ENCODE results near the gene TCEAL6.
"Not testable (repeated sequence)": the region's sequence is repeated elsewhere in the genome, so short reads cannot be mapped to it uniquely, and the experiment has no call there.

TCEAL6 gene

DNA sequence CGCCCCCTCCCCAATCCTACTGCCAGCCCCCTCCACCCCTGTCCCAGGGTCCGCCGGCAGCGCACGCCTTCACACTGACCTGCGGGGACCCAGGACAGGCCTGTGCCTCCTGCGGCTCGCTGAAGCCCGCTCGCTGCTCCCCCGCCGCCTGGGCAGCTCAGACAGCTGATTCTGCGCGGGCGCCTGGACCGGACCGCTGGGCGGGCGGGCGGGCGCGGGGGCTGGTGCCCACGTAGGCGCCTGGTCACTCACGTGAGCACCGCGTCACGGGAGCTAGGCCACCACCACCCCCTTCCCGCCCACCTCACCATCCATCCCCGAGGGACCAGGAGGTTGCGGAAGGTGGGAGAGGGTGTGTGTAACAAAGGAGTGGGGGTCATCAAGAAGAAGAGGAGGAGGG lies at the start of gene TCEAL6:
TSS of gene TCEAL6 (minus strand) at position 208 of the 400 bp plus-strand sequence.
- not testable (repeated sequence) for DNase-seq (ENCODE audit: low spot score)

DNA sequence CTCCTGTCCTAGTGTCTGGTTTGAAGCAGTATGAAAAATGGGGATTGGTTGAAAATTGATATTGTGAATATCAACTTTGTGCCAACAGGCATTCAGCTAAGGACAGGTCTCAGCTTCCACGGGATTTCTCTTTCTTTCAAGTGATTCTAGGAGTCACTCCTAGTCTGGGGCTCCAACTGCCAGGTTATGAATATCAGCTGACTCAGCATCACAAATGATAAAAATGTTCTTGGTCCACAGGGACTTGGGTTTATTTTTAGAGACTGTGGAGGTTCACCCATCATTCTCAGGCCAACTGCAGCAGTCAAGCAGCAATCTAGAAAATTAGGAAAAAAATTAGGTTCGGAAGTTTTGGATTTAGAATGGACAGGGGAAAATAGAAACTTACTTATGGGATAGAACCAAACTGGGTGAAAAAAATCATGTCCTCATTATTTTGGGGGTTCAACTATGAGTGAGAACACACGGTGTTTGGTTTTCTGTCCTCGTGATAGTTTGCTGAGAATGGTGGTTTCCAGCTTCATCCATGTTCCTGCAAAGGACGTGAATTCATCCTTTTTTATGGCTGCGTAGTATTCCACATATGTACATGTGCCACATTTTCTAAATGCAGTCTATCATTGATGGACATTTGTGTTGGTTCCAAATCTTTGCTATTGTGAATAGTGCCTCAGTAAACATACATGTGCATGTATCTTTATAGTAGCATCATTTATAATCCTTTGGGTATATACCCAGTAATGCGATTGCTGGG lies 43.9 kb upstream of the TCEAL6 start:
- no peak for DNase-seq (ENCODE audit: low spot score)

DNA sequence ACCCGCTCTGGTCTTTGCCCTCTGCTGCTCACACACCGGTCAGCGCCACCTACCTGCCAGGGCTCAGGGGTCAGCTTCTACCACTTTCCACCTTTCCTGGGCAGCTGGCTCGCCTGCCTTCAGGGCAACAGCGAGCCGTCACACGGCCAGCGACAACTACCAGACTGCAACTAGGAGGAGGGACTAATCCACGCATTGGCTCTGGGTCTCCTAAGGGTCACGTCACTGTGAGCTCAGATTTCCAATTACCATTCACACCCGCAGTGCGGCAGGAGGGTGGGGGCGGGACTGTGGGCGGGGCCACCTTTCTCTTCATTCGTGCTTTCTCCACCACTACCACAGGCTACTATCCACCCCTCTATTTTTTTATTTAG lies 13.5 kb upstream of the TCEAL6 start, which contains the start of gene BEX5:
TSS of gene BEX5 (minus strand) at position 172 of the 374 bp plus-strand sequence. CDS start 1,712 bp downstream, outside the sequence.
- no peak for DNase-seq (ENCODE audit: low spot score)

DNA sequence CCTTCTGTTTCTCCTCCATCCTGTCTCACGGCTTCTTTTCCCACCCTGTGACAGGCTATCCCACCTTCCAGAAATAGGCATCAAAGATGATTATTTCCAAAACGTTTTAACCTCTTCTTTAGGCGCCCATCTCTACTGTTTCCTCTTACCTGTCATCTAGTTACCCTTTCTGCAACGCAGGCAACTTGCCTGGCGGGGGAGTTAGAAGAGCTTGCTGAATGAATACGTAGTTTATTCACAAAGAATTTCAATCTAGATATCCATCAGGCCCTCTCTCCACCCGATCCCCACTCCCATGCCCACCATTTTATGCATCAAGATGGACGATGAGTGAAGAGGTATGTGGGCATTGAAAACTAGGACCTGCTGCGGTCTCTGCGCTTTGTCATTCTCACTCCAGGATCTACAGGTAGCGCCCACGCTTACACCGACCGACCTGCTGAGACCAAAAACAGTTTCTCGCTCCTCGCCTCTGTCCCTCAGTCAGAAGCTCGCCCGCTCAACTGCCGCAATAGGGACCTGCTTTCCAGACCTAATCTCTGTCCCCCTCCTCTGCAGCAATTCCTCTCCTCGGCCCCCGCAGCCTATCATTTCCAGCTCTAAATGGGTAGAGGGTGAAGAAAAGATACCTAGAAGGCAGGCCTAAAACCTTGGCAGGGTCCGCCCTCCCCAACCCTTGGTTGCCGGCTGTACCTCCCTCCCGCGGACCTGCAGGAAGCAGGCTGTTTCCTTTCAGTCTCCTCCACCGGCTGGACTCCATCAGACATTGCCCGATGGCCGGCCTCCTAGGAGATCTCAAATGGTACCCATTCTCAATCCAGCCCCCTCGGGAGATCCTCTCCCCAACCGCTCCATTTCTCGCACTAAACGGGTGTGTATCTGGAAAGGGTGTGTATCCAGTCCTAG lies 12.9 kb upstream of the TCEAL6 start:
- DNase-seq (ENCODE audit: low spot score) = no peak

DNA sequence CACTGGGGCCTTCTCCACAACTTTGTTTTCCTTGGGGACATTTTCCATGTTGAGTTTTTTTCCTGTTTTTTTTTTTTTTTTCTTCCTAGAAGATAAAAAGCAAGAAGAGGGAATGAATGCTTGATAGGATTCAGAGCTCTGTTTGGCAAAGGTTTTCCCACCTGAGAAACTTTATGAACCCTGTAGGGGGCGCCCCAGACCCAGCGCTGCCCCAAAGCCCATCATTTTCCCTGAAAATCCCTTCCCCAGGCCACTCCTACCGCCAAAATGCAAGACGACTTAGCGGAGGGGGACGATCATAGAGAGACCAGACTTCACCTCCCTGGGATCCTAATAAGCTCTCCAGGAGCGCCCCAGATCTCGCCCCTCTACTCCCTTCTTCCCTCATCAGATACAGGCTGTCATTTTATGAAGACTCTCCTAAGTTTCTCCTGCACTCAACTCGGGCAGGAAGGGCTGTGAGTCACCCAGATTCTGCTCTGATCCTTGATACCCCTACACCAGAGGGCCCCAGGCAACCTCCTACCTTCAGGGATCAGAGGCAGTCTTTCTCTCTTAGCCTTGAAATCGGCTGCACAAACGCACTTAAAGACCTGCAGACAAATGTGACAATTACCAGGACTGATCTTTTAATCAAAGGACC lies 12.1 kb upstream of the TCEAL6 start:
- no peak for DNase-seq (ENCODE audit: low spot score)

DNA sequence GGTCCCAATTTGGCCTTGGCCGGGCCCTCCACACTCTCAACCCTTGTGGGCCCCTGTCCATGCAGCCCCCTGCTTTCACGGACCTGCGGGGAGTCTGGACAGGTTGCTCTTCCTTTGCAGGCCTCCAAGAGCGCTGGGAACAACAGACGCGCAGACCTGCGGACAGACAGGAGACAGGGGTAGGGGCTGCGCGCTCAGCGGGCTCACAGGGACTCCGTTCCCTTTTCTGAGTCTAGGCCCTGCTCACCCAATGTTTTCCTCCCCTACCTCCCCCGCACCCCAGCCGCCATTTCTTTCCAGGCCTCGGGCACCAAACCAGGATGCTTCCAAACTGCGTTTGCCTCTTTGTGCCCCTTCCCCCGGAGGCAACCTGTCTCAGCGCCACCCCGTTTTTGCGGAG lies 650 bp downstream of the TCEAL6 start:
- DNase-seq (ENCODE audit: low spot score) = not testable (repeated sequence)

DNA sequence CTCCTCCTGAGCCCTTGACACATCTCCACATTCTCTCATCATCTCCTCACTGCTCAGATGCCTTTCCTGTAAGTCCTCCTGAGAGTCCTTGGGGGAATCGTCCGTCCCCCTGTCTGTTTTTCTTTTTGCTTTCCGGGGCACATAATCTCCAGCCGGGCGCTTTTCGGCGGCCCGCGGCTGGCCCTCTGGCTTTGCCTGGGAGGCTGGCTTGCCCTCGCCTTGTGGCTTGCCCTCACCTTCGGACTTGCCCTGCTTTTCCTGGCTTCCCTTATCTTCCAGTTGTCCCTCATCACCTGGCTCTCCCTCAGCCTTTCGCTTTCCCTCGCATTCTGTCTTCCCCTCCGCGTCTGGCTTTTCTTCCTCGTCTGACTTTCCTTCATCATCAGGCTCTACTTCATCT lies 1.4 kb downstream of the TCEAL6 start:
- DNase-seq (ENCODE audit: low spot score) = not testable (repeated sequence)

DNA sequence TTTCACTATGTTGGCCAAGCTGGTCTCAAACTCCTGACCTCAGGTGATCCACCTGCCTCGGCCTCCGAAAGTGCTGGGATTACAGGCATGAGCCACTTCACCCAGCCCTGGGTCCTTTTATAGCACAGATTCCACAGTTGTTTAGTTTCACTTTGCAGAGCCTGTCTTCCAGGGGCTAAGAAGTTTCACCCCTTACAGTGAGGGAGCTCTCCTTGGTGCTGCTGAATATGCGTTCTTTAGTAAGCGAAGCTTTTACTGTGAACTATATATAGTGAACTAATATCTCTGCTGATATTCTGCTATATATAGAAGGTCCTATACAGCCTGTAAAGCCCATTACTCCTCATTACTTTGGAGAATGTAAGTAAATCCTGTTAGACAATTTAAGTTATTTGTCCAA lies 4.2 kb downstream of the TCEAL6 start:
- DNase-seq (ENCODE audit: low spot score) = no peak

DNA sequence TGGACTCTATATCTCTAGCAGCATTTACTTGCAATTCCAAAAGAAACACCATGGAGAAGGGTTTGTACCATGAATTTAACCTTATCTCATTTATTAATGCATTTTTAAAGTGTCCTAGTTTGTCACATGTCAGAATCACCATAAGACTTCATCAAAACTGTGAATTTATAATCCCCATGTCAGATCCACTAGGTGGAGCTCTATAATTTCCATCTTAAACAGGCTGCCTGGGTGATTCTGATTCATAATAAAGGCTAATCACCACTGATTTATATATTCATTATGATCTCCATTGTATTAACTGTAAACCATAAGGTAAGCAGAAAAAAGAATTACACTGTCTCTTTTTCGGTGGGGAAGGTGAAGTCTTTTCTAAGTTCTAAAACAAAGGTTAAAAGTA lies 12.8 kb downstream of the TCEAL6 start:
- DNase-seq (ENCODE audit: low spot score) = no peak

DNA sequence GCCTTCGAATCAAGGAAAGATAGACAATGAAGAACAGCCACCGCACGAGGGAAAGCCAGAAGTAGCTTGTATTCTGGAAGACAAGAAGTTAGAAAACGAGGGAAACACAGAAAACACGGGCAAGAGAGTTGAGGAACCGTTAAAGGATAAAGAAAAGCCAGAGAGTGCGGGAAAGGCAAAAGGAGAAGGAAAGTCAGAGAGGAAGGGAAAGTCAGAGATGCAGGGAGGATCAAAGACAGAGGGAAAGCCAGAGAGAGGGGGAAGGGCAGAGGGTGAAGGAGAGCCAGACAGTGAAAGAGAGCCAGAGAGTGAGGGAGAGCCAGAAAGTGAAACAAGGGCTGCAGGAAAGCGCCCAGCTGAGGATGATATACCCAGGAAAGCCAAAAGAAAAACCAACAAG lies 15.4 kb downstream of the TCEAL6 start:
- no peak for DNase-seq (ENCODE audit: low spot score)

DNA sequence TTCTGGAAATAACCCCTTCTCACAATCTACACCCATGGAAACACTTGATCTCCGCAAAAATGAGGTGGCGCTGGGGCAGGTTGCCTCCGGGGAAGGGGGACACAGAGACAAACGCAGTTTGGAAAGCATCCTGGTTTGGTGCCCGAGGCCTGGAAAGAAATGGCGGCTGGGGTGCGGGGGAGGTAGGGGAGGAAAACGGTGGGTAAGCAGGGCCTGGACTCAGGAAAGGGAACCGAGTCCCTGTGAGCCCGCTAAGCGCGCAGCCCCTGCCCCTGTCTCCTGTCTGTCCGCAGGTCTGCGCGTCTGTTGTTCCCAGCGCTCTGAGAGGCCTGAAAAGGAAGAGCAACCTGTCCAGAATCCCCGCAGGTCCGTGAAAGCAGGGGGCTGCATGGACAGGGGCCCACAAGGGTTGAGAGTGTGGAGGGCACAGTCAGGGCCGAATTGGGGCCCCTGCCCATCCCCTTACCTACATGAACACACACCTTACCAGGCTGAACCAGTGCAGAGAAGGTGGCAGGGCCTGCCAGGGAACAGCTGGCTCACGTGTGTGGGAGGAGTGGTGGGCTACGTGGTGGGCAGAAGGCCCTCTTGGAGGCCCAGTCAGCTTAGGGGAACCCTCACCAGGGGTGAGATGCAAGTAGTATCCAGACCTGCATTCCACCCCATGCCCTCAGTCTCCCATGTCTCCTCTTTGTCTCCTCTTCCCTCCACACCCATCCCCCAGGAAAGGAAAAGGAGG lies 16.0 kb downstream of the TCEAL6 start:
- not testable (repeated sequence) for DNase-seq (ENCODE audit: low spot score)

DNA sequence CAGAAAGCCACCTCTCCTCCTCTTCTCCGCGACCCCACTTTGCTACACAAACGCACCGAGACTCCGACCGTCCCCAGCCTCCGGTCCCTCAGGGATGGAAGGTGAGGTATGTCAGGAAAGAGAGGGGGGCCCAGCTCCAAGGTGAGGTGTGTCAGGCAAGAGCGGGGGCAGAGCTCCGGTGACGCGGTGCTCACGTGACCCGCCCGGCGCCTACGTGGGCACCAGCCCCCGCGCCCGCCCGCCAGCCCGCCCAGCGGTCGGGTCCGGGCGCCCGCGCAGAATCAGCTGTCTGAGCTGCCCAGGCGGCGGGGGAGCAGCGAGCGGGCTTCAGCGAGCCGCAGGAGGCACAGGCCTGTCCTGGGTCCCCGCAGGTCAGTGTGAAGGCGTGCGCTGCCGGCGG lies 16.8 kb downstream of the TCEAL6 start, which contains the start of gene TCEAL2:
TSS of gene TCEAL2 (plus strand) at position 244 of the 400 bp plus-strand sequence. CDS start 1,152 bp downstream, outside the sequence.
- not testable (repeated sequence) for DNase-seq (ENCODE audit: low spot score)

DNA sequence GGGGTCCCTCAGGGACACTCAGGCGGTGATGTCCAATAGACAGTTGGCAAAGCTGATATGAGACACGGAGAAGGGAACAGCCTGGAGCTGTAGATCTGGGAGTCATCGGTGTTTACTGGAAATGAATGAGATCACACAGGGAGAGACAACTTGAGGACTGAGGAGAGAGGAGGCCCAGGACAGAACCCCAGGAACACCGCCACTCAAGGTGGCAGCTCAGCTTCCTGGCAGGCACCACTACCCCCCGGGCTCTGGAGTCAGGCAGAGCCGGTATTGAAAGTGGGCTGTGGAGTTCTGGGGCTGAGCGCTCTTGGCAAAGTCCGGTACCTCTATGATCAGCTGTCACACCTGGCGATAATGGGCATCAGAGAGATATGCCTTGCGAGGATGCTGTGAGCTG lies 17.3 kb downstream of the TCEAL6 start:
- not testable (repeated sequence) for DNase-seq (ENCODE audit: low spot score)

DNA sequence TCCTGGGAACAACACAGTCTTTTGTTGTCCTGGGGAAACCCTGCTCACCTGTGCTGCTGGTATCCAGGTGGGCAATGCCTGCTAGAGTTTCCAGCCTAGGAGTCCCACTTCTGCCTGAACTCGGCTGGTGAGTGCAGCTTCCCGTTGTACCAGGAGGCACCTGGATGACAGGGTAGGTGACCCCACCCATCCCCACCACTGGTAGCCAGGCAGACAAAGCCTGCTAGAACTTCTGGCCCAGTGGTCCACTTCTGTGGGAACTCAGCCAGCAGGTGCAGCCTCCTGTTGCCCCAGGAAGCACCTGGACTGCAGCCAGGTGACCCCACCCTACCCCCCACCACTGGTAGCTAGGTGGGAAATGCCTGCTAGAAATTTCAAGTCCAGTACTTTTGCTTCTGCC lies 26.5 kb downstream of the TCEAL6 start:
- no peak for DNase-seq (ENCODE audit: low spot score)

DNA sequence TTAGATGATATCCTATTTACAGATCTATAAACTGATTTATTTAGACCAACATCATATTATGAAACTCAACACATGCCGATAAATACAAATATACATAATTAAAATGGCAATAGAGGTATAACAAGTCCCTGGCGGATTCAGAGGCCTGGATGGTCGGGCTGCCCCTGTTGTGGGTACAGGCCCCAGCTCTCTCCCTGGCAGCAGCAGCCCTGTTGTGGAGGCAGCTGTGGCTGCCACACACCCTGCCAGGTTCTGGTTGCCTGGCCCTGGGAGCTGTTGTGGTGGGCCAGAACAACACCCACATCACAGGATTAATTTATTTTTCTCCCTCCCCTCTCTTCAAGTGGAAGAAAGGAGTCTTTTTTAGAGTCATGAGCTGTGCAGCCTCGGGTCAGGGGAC lies 28.9 kb downstream of the TCEAL6 start:
- DNase-seq (ENCODE audit: low spot score) = no peak
